HEK293 (cell line): Measurements from ENCODE around the gene NDUFS2.

Experiments
- CTCF ChIA-PET: fragments of 350-600 bp; formaldehyde crosslinking; extraction: SDS; loops from one replicate; lab custom pipeline; 2021; ENCODE audit warnings: antibody characterized with exemption; lab: Yijun Ruan, JAX
- POLR2A ChIA-PET: fragments of 300-600 bp; formaldehyde crosslinking; extraction: SDS; loops from one replicate; lab custom pipeline; 2020; ENCODE audit warnings: antibody characterized with exemption, inconsistent platforms; lab: Yijun Ruan, JAX
- H3K27ac ChIP-seq: fragments of 200-500 bp; sonication (Bioruptor generic); 2 replicates; pipeline ENCODE4 v1.5.1; 2014; ENCODE audit warnings: low read depth, low read length, control low read depth, inconsistent platforms; ENCODE audit errors: extremely low read depth
- H3K36me3 ChIP-seq, 2 experiments: fragments of 200-500 bp in 1 of 2; sonication (Bioruptor generic) in 1 of 2; 1 replicate in 1 of 2; 2 replicates in 1 of 2; pipeline ENCODE4 v1.5.1; 2014 to 2017; ENCODE audit warnings: inconsistent platforms in 2 of 2, low read length in 2 of 2; ENCODE audit not compliant: control insufficient read depth in 2 of 2, insufficient read depth in 1 of 2
- H3K4me1 ChIP-seq: fragments of 200-500 bp; sonication (Bioruptor generic); 2 replicates; pipeline ENCODE4 v1.5.1; 2014; ENCODE audit warnings: mild to moderate bottlenecking, low read length, inconsistent platforms; ENCODE audit not compliant: control insufficient read depth, insufficient read depth
- H3K4me3 ChIP-seq: 2 replicates; pipeline ENCODE4 v1.5.1; 2011; ENCODE audit warnings: low read depth, mild to moderate bottlenecking, control low read depth, low read length, moderate library complexity
- H3K9me3 ChIP-seq: fragments of 200-500 bp; sonication (Bioruptor generic); 2 replicates; pipeline ENCODE4 v1.5.1; 2014; ENCODE audit warnings: low read depth, low read length, inconsistent platforms; ENCODE audit not compliant: control insufficient read depth, insufficient read depth
- AEBP2 ChIP-seq: fragments of 450-650 bp; formaldehyde crosslinking; IDR thresholded peaks from 2 replicates; pipeline ENCODE4 v1.5.1; 2016; ENCODE audit warnings: missing biosample characterization, missing genetic modification characterization, borderline replicate concordance
- HOXD13 ChIP-seq: sonication (generic); formaldehyde crosslinking; IDR thresholded peaks from 2 replicates; pipeline ENCODE4 v1.8.0; 2022; ENCODE audit warnings: missing genetic modification reagents, borderline replicate concordance
- KLF9 ChIP-seq: fragments of 450-650 bp; formaldehyde crosslinking; IDR thresholded peaks from 2 replicates; pipeline ENCODE4 v1.5.1; 2016; ENCODE audit warnings: missing biosample characterization, missing genetic modification characterization, low read depth
- PATZ1 ChIP-seq: fragments of 450-650 bp; formaldehyde crosslinking; IDR thresholded peaks from 2 replicates; pipeline ENCODE4 v1.5.1; 2016; ENCODE audit warnings: missing biosample characterization, missing genetic modification characterization
- REPIN1 ChIP-seq: fragments of 450-650 bp; formaldehyde crosslinking; IDR thresholded peaks from 2 replicates; pipeline ENCODE4 v1.5.1; 2017; ENCODE audit warnings: missing biosample characterization, missing genetic modification characterization, low read depth
- SETDB1 ChIP-seq: IDR thresholded peaks from one replicate; pipeline ENCODE4 v1.6.1; 2017; ENCODE audit warnings: mild to moderate bottlenecking, low read length, moderate library complexity, mixed read lengths; ENCODE audit not compliant: insufficient read length
- TRIM28 ChIP-seq: IDR thresholded peaks from 2 replicates; pipeline ENCODE4 v1.6.1; 2011; ENCODE audit warnings: low read length, control low read depth, borderline replicate concordance
- ZNF2 ChIP-seq: fragments of 450-650 bp; formaldehyde crosslinking; IDR thresholded peaks from 2 replicates; pipeline ENCODE4 v1.5.1; 2016; ENCODE audit warnings: missing biosample characterization, missing genetic modification characterization
- ZNF211 ChIP-seq: fragments of 450-650 bp; formaldehyde crosslinking; IDR thresholded peaks from 2 replicates; pipeline ENCODE4 v1.5.1; 2016; ENCODE audit warnings: low read depth, missing biosample characterization, missing genetic modification characterization
- ZNF223 ChIP-seq: fragments of 450-650 bp; formaldehyde crosslinking; IDR thresholded peaks from 2 replicates; pipeline ENCODE4 v1.5.1; 2016; ENCODE audit warnings: missing biosample characterization, missing genetic modification characterization
- ZNF341 ChIP-seq: fragments of 450-650 bp; formaldehyde crosslinking; IDR thresholded peaks from 2 replicates; pipeline ENCODE4; 2016; ENCODE audit warnings: low read depth, missing biosample characterization, missing genetic modification characterization
- ZNF501 ChIP-seq: fragments of 450-650 bp; formaldehyde crosslinking; IDR thresholded peaks from 2 replicates; pipeline ENCODE4 v1.5.1; 2016; ENCODE audit warnings: missing biosample characterization, missing genetic modification characterization
- ZNF660 ChIP-seq: fragments of 450-650 bp; IDR thresholded peaks from 2 replicates; pipeline ENCODE4 v1.5.1; 2018; ENCODE audit warnings: missing biosample characterization, mild to moderate bottlenecking, missing genetic modification characterization
- ZNF792 ChIP-seq: fragments of 450-650 bp; formaldehyde crosslinking; IDR thresholded peaks from 2 replicates; pipeline ENCODE4 v1.5.1; 2016; ENCODE audit warnings: missing biosample characterization, missing genetic modification characterization
- ZNF837 ChIP-seq: fragments of 450-650 bp; formaldehyde crosslinking; IDR thresholded peaks from 2 replicates; pipeline ENCODE4 v1.5.1; 2016; ENCODE audit warnings: missing biosample characterization, missing genetic modification characterization
- TF ChIP-seq, protein P1 (sequence below): fragments of 450-650 bp; formaldehyde crosslinking; IDR thresholded peaks from 2 replicates; pipeline ENCODE4 v1.5.1; 2016; ENCODE audit warnings: missing biosample characterization, missing genetic modification characterization, borderline replicate concordance
- TF ChIP-seq, protein P2 (sequence below): fragments of 450-650 bp; IDR thresholded peaks from 2 replicates; pipeline ENCODE4 v1.5.1; 2018; ENCODE audit warnings: missing biosample characterization, missing genetic modification characterization
- TF ChIP-seq, protein P3 (sequence below): fragments of 450-650 bp; formaldehyde crosslinking; IDR thresholded peaks from 2 replicates; pipeline ENCODE4 v1.5.1; 2017; ENCODE audit warnings: missing biosample characterization, missing genetic modification characterization

The NDUFS2 gene

GRCh38 chr1:161217831-161218230, 15.7 kb downstream of the NDUFS2 start:
- H3K36me3 ChIP-seq: peaks cover 11 to 23% of the 10 kb centered on the region in 2 experiments
- no peaks in the 10 kb centered on the region for H3K9me3 ChIP-seq
- no peak overlapping the region for H3K27ac ChIP-seq
- no peaks in the 10 kb centered on the region for H3K4me1 ChIP-seq
- TF ChIP-seq ZNF223 (0 out of 2 replicates have a peak, but pooled peaks have one; percentile 48), HOXD13 (CRISPR knock-in tag) (no peak)
- H3K4me3 ChIP-seq: no peak overlapping the region
- CTCF ChIA-PET: interaction anchor here (0.7 to 3.4 kb wide), 6 partner anchors 8 to 164 kb away, joined by 4 to 22 read pairs (median 6); partner anchors contain the start of gene TOMM40L
- POLR2A ChIA-PET: interaction anchor here (1.3 kb wide), 1 partner anchor 15 kb away, joined by 3 read pairs; the partner anchor contains the start of gene NDUFS2

DNA sequence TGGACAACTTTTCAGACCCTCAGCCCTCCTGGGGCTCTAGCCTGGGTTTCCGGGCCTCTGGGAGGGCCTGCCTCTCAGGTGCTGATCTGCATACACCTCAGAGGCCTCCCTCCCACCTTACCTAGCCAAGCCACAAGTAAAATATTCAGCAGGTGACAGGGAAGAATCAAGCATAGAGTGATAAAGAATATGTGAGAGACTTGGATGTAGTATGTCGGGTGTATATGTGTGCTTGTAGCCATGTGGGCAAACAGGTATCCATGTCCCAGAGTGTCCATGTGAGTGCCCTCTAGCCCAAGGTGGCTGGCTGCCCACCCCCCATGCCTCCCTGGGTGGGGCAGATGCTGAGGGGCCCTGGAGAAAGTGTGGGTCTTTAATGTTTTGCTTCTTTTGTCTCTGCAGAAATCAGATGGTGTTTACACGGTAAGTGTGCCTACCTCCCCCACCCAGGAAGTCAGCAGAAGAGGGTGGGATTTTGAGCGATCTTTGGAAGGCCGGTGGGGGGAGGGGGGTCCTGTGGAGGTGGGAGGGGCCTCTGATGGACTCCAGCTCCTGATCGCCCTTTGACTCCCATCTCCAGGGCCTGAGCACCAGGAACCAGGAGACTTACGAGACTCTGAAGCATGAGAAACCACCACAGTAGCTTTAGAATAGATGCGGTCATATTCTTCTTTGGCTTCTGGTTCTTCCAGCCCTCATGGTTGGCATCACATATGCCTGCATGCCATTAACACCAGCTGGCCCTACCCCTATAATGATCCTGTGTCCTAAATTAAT, 16.3 kb downstream of the NDUFS2 start:
- CTCF ChIA-PET: interaction anchor here (0.7 to 2.5 kb wide), 11 partner anchors 8 to 164 kb away, joined by 3 to 9 read pairs (median 5); partner anchors contain the start of gene NDUFS2
- Histone ChIP-seq H3K27ac (no peak overlapping the region), H3K36me3 (peaks cover 4 to 16% of the 10 kb centered on the region in 2 experiments), H3K4me3 (no peak overlapping the region), H3K4me1 (no peaks in the 10 kb centered on the region), H3K9me3 (no peaks in the 10 kb centered on the region)
- TF ChIP-seq AEBP2 (tag by site-specific recombination): no peak
- TF ChIP-seq ZNF792 (tag by site-specific recombination): no peak
- no peak for TF ChIP-seq ZNF501 (tag by site-specific recombination)
- TF ChIP-seq, protein P1, sequence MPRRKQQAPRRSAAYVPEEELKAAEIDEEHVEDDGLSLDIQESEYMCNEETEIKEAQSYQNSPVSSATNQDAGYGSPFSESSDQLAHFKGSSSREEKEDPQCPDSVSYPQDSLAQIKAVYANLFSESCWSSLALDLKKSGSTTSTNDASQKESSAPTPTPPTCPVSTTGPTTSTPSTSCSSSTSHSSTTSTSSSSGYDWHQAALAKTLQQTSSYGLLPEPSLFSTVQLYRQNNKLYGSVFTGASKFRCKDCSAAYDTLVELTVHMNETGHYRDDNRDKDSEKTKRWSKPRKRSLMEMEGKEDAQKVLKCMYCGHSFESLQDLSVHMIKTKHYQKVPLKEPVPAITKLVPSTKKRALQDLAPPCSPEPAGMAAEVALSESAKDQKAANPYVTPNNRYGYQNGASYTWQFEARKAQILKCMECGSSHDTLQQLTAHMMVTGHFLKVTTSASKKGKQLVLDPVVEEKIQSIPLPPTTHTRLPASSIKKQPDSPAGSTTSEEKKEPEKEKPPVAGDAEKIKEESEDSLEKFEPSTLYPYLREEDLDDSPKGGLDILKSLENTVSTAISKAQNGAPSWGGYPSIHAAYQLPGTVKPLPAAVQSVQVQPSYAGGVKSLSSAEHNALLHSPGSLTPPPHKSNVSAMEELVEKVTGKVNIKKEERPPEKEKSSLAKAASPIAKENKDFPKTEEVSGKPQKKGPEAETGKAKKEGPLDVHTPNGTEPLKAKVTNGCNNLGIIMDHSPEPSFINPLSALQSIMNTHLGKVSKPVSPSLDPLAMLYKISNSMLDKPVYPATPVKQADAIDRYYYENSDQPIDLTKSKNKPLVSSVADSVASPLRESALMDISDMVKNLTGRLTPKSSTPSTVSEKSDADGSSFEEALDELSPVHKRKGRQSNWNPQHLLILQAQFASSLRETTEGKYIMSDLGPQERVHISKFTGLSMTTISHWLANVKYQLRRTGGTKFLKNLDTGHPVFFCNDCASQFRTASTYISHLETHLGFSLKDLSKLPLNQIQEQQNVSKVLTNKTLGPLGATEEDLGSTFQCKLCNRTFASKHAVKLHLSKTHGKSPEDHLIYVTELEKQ: no peak
- TF ChIP-seq, protein P2, sequence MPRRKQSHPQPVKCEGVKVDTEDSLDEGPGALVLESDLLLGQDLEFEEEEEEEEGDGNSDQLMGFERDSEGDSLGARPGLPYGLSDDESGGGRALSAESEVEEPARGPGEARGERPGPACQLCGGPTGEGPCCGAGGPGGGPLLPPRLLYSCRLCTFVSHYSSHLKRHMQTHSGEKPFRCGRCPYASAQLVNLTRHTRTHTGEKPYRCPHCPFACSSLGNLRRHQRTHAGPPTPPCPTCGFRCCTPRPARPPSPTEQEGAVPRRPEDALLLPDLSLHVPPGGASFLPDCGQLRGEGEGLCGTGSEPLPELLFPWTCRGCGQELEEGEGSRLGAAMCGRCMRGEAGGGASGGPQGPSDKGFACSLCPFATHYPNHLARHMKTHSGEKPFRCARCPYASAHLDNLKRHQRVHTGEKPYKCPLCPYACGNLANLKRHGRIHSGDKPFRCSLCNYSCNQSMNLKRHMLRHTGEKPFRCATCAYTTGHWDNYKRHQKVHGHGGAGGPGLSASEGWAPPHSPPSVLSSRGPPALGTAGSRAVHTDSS: no peak
- TF ChIP-seq ZNF341 (tag by site-specific recombination): no peak
- no peak for TF ChIP-seq KLF9 (tag by site-specific recombination)
- TF ChIP-seq ZNF660 (tag by site-specific recombination): no peak
- TF ChIP-seq ZNF2: no peak
- POLR2A ChIA-PET: interaction anchor here (1.3 kb wide), 1 partner anchor 16 kb away, joined by 3 read pairs; the partner anchor contains the start of gene NDUFS2

GRCh38 chr1:161219078-161219892, 17.1 kb downstream of the NDUFS2 start:
- H3K4me1 ChIP-seq: no peaks in the 10 kb centered on the region
- peaks cover 2 to 8% of the 10 kb centered on the region in 2 experiments; a peak in 2 of 3 replicates for H3K36me3 ChIP-seq
- no peaks in the 10 kb centered on the region for H3K9me3 ChIP-seq
- ChIA-PET POLR2A (interaction anchor here (1.3 kb wide), 1 partner anchor 17 kb away, joined by 3 read pairs; the partner anchor contains the start of gene NDUFS2), CTCF (interaction anchor here (0.6 to 2.5 kb wide), 10 partner anchors 8 to 492 kb away, joined by 3 to 9 read pairs (median 4); partner anchors contain the start of gene NDUFS2)
- no peak overlapping the region for H3K27ac ChIP-seq
- H3K4me3 ChIP-seq: no peak overlapping the region
- TF ChIP-seq PATZ1 (tag by site-specific recombination) (no peak), TRIM28 (no peak), ZNF837 (tag by site-specific recombination) (no peak), REPIN1 (tag by site-specific recombination) (no peak), SETDB1 (no peak), ZNF211 (no peak)
- TF ChIP-seq, protein P3, sequence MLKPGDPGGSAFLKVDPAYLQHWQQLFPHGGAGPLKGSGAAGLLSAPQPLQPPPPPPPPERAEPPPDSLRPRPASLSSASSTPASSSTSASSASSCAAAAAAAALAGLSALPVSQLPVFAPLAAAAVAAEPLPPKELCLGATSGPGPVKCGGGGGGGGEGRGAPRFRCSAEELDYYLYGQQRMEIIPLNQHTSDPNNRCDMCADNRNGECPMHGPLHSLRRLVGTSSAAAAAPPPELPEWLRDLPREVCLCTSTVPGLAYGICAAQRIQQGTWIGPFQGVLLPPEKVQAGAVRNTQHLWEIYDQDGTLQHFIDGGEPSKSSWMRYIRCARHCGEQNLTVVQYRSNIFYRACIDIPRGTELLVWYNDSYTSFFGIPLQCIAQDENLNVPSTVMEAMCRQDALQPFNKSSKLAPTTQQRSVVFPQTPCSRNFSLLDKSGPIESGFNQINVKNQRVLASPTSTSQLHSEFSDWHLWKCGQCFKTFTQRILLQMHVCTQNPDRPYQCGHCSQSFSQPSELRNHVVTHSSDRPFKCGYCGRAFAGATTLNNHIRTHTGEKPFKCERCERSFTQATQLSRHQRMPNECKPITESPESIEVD (tag by site-specific recombination): no peak
